IMR-90 (cell line): Measurements from ENCODE around the gene KCNT1. TPM values are rescaled to one million over a fixed set of nuclear protein-coding genes. Genes with fewer than 3 reads are reported as not detected.
A peak's percentile ranks its signal among the peaks of the same experiment; 100 is the strongest.

ENCODE experiments used
- ATAC-seq: fragments of 200-7000 bp; cut with Tn5 transposase; 2 replicates; pipeline ENCODE4 v1.9.1; 2020; ENCODE audit warnings: low read depth, mild to moderate bottlenecking, moderate library complexity
- BruUV-seq: library from RNA; stranded (reverse); fragments of 400-500 nt; replicated peaks from 2 replicates; lab custom pipeline; 2021; lab: Mats Ljungman, UMichigan
- CTCF ChIA-PET: fragments of 300-600 bp; formaldehyde crosslinking; extraction: SDS; loops from one replicate; lab custom pipeline; 2021; ENCODE audit warnings: antibody characterized with exemption; lab: Yijun Ruan, JAX
- POLR2A ChIA-PET: fragments of 300-600 bp; sonication (Branson Sonifier 250); formaldehyde crosslinking; loops from one replicate; lab custom pipeline; 2022; ENCODE audit warnings: antibody characterized with exemption; ENCODE audit not compliant: unreplicated experiment; lab: Charles Lee
- DNase-seq: peaks from one replicate; pipeline ENCODE4 v3.0.0; 2013
- H2AFZ ChIP-seq: replicated peaks from 2 replicates; pipeline ENCODE3; 2013; ENCODE audit warnings: low read length, mild to moderate bottlenecking; ENCODE audit not compliant: poor library complexity
- H2AK5ac ChIP-seq: 2 replicates; pipeline ENCODE4 v1.6.1; 2013; ENCODE audit warnings: low read depth, low read length, inconsistent platforms
- H2AK9ac ChIP-seq: replicated peaks from 2 replicates; pipeline ENCODE3; 2013; ENCODE audit warnings: mild to moderate bottlenecking, low read depth, low read length, moderate library complexity; ENCODE audit not compliant: poor library complexity
- H2BK120ac ChIP-seq: 2 replicates; pipeline ENCODE4 v1.6.1; 2013; ENCODE audit warnings: low read depth, low read length, inconsistent platforms
- H2BK15ac ChIP-seq: 3 replicates; pipeline ENCODE4 v1.6.1; 2013; ENCODE audit warnings: low read depth, low read length, inconsistent platforms
- H2BK20ac ChIP-seq: 2 replicates; pipeline ENCODE4 v1.6.1; 2013; ENCODE audit warnings: low read depth, mild to moderate bottlenecking, inconsistent platforms, low read length, moderate library complexity
- H2BK5ac ChIP-seq: 2 replicates; pipeline ENCODE4 v1.6.1; 2013; ENCODE audit warnings: mild to moderate bottlenecking, low read depth, low read length, inconsistent platforms; ENCODE audit not compliant: poor library complexity, severe bottlenecking
- H3K14ac ChIP-seq: replicated peaks from 2 replicates; pipeline ENCODE4 v1.6.1; 2013; ENCODE audit warnings: low read depth, low read length, inconsistent platforms
- H3K18ac ChIP-seq: 2 replicates; pipeline ENCODE4 v1.6.1; 2013; ENCODE audit warnings: low read depth, low read length, control low read depth
- H3K23ac ChIP-seq: 2 replicates; pipeline ENCODE4 v1.6.1; 2013; ENCODE audit warnings: low read depth, low read length, inconsistent platforms
- H3K27ac ChIP-seq: 2 replicates; pipeline ENCODE4 v1.5.1; 2013; ENCODE audit warnings: mild to moderate bottlenecking, control low read depth, low read length; ENCODE audit not compliant: insufficient read depth
- H3K27me3 ChIP-seq: 2 replicates; pipeline ENCODE4 v1.6.1; 2013; ENCODE audit warnings: low read length; ENCODE audit not compliant: control insufficient read depth, insufficient read depth
- H3K36me3 ChIP-seq: 2 replicates; pipeline ENCODE4 v1.6.1; 2013; ENCODE audit warnings: low read length, mixed read lengths; ENCODE audit not compliant: control insufficient read depth, insufficient read depth
- H3K4ac ChIP-seq: 2 replicates; pipeline ENCODE4 v1.6.1; 2013; ENCODE audit warnings: low read depth, low read length, inconsistent platforms
- H3K4me1 ChIP-seq: 2 replicates; pipeline ENCODE4 v1.6.1; 2013; ENCODE audit warnings: low read length, mixed read lengths; ENCODE audit not compliant: control insufficient read depth, insufficient read depth
- H3K4me2 ChIP-seq: 2 replicates; pipeline ENCODE4 v1.6.1; 2013; ENCODE audit warnings: low read depth, mild to moderate bottlenecking, control low read depth, low read length, moderate library complexity
- H3K4me3 ChIP-seq: 2 replicates; pipeline ENCODE4 v1.5.1; 2013; ENCODE audit warnings: low read depth, mild to moderate bottlenecking, control low read depth, low read length, moderate library complexity; ENCODE audit not compliant: insufficient read depth
- H3K56ac ChIP-seq: 2 replicates; pipeline ENCODE4 v1.6.1; 2013; ENCODE audit warnings: low read length, inconsistent platforms; ENCODE audit not compliant: insufficient read depth; ENCODE audit errors: extremely low read depth
- H3K79me1 ChIP-seq, 2 experiments: 2 replicates each; pipeline ENCODE4 v1.6.1; 2013; ENCODE audit warnings: low read length in 2 of 2, inconsistent platforms in 1 of 2, low read depth in 1 of 2
- H3K9ac ChIP-seq: 2 replicates; pipeline ENCODE4 v1.6.1; 2013; ENCODE audit warnings: low read depth, low read length, control low read depth
- H3K9me1 ChIP-seq: 2 replicates; pipeline ENCODE4 v1.6.1; 2013; ENCODE audit warnings: low read length, inconsistent platforms; ENCODE audit not compliant: insufficient read depth
- H3K9me3 ChIP-seq: 2 replicates; pipeline ENCODE4 v1.6.1; 2013; ENCODE audit warnings: low read length; ENCODE audit not compliant: control insufficient read depth, insufficient read depth
- H4K20me1 ChIP-seq: 2 replicates; pipeline ENCODE4 v1.6.1; 2013; ENCODE audit warnings: low read length, inconsistent platforms; ENCODE audit not compliant: insufficient read depth
- H4K5ac ChIP-seq: 2 replicates; pipeline ENCODE4 v1.6.1; 2013; ENCODE audit warnings: mild to moderate bottlenecking, low read depth, low read length, control low read depth
- H4K8ac ChIP-seq, 2 experiments: 2 replicates each; pipeline ENCODE4 v1.6.1; 2013; ENCODE audit warnings: low read depth in 2 of 2, low read length in 2 of 2, control low read depth in 1 of 2, inconsistent platforms in 1 of 2
- H4K91ac ChIP-seq: 2 replicates; pipeline ENCODE4 v1.6.1; 2013; ENCODE audit warnings: low read depth, low read length, inconsistent platforms; ENCODE audit not compliant: insufficient read depth
- WGBS, 2 experiments: methylation state at CpG; one replicate each; pipeline versions ENCODE4 v1.1.5 to v1.1.7; 2013; ENCODE audit warnings: missing lambda C conversion rate in 2 of 2; ENCODE audit not compliant: insufficient read length in 1 of 2; ENCODE audit errors: extremely low coverage in 2 of 2; 5-methylcytosine and 5-hydroxymethylcytosine counted together
- dilution Hi-C: fragments of 300-500 bp; cut with HindIII; formaldehyde crosslinking; loops from one replicate; pipeline ENCODE4 v1.14.3; 2018; ENCODE audit warnings: low sequenced_read_pairs; ENCODE audit not compliant: unreplicated experiment
- in situ Hi-C: fragments of 300-500 bp; cut with MboI; formaldehyde crosslinking; loops from 3 replicates; pipeline ENCODE4 v1.14.3; 2019; ENCODE audit warnings: low sequenced_read_pairs, inconsistent platforms, mixed read lengths
- intact Hi-C: fragments of 100-400 bp; cut with micrococcal nuclease; formaldehyde crosslinking; loops from 2 replicates; pipeline ENCODE4 v1.10.0; 2022
- polyA plus RNA-seq, 3 experiments: library from polyadenylated mRNA; depleted of rRNA; stranded (reverse); fragments of >200 nt; gene quantifications; 2 replicates each; pipeline ENCODE4 v1.2.3, GENCODE V29; 2012; ENCODE audit warnings: low replicate concordance in 1 of 3
- total RNA-seq: library from RNA; depleted of rRNA; stranded (reverse); fragments of >200 nt; gene quantifications from 2 replicates; pipeline ENCODE4 v1.2.3, GENCODE V29; 2012
- TF ChIP-seq, protein P1 (sequence below): conservative IDR thresholded peaks from 2 replicates; pipeline ENCODE4 v1.5.1; 2012; ENCODE audit warnings: mild to moderate bottlenecking, low read depth, low read length, improper control_type of control experiment

KCNT1 gene
- total and polyA plus RNA-seq, 2 of the 4 experiments (the other 2 are of a cell fraction), result not detected

GRCh38 chr9:135705376-135705775 lies 3.4 kb downstream of the KCNT1 start:
- peaks cover 1% of the 10 kb centered on the region; the same call in 1 of the 2 replicates for H3K4me1 ChIP-seq
- intact Hi-C loops, result no loop called here
- H2BK120ac ChIP-seq, result no peak overlapping the region
- DNase-seq, result no peak
- no peak overlapping the region for H3K4me2 ChIP-seq
- H4K91ac ChIP-seq, result no peak overlapping the region
- ChIA-PET CTCF (no interaction called here), POLR2A (no interaction called here)
- H3K9me1 ChIP-seq, result no peaks in the 10 kb centered on the region
- no peak overlapping the region for H3K23ac ChIP-seq
- TF ChIP-seq, protein P1, sequence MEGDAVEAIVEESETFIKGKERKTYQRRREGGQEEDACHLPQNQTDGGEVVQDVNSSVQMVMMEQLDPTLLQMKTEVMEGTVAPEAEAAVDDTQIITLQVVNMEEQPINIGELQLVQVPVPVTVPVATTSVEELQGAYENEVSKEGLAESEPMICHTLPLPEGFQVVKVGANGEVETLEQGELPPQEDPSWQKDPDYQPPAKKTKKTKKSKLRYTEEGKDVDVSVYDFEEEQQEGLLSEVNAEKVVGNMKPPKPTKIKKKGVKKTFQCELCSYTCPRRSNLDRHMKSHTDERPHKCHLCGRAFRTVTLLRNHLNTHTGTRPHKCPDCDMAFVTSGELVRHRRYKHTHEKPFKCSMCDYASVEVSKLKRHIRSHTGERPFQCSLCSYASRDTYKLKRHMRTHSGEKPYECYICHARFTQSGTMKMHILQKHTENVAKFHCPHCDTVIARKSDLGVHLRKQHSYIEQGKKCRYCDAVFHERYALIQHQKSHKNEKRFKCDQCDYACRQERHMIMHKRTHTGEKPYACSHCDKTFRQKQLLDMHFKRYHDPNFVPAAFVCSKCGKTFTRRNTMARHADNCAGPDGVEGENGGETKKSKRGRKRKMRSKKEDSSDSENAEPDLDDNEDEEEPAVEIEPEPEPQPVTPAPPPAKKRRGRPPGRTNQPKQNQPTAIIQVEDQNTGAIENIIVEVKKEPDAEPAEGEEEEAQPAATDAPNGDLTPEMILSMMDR, result no peak
- H3K36me3 ChIP-seq, result no peaks in the 10 kb centered on the region
- no peaks in the 10 kb centered on the region for H4K20me1 ChIP-seq
- no peak overlapping the region for H3K14ac ChIP-seq
- no peak overlapping the region for H2BK20ac ChIP-seq
- H2AK5ac ChIP-seq, result no peak overlapping the region
- H3K27ac ChIP-seq, result no peak overlapping the region
- no peak overlapping the region for H3K4me3 ChIP-seq
- BruUV-seq, result no TSS peak
- H2BK5ac ChIP-seq, result no peak overlapping the region
- no peaks in the 10 kb centered on the region for H3K79me1 ChIP-seq
- H3K4ac ChIP-seq, result no peak overlapping the region
- no peak for ATAC-seq
- H2BK15ac ChIP-seq, result no peak overlapping the region
- no peak overlapping the region for H3K9ac ChIP-seq
- H3K27me3 ChIP-seq, result peaks cover 18% of the 10 kb centered on the region; the same call in 1 of the 2 replicates
- H3K9me3 ChIP-seq, result no peaks in the 10 kb centered on the region
- no peak overlapping the region for H3K18ac ChIP-seq
- H4K5ac ChIP-seq, result no peak overlapping the region
- no peak overlapping the region for H4K8ac ChIP-seq
- peak overlapping the region; percentile 21 for H2AFZ ChIP-seq
- 52% methylated on average over 10 of the region's 14 CpGs; no CpG with 5 or more reads in 1 of the 2 experiments for WGBS, 2 experiments
- dilution Hi-C loops, result no loop called here
- no peak overlapping the region for H2AK9ac ChIP-seq
- H3K56ac ChIP-seq, result no peak overlapping the region
- in situ Hi-C loops, result loop anchor here (10.0 kb wide), 1 partner anchor 419 kb away; no protein-coding TSS in a partner anchor
